Endothelial cell of umbilical vein (primary cell): ENCODE data around the gene RINL. TPM values are rescaled to one million over a fixed set of nuclear protein-coding genes. Genes with fewer than 3 reads are reported as not detected.

Source experiments
- BruUV-seq: library from RNA; stranded (reverse); fragments of 400-500 nt; replicated peaks from 2 replicates; lab custom pipeline; 2021; lab: Mats Ljungman, UMichigan
- CTCF ChIA-PET: fragments of 300-600, 350-600 bp; sonication (Branson Sonifier 250); formaldehyde crosslinking; loops from one replicate; lab custom pipeline; 2021; ENCODE audit warnings: antibody characterized with exemption, inconsistent platforms; lab: Charles Lee
- POLR2A ChIA-PET: fragments of 300-600, 350-600 bp; sonication (Branson Sonifier 250); formaldehyde crosslinking; loops from one replicate; lab custom pipeline; 2021; ENCODE audit warnings: antibody characterized with exemption, inconsistent platforms; lab: Charles Lee
- DNase-seq: peaks from one replicate; pipeline ENCODE4 v3.0.0-alpha.2; 2011; ENCODE audit warnings: low read depth, low spot score
- FAIRE-seq: peaks from 2 replicates; lab custom pipeline; 2011; peaks lifted over from hg19 to GRCh38; lab: Jason Lieb, UNC
- H2AFZ ChIP-seq: 2 replicates; pipeline ENCODE4 v1.6.0; 2012; ENCODE audit warnings: low read depth, low read length, control low read depth, inconsistent platforms
- H3K27ac ChIP-seq: 2 replicates; pipeline ENCODE4 v1.5.1; 2011; ENCODE audit warnings: low read depth, mild to moderate bottlenecking, control low read depth, low read length, moderate library complexity; ENCODE audit not compliant: insufficient read depth
- H3K27me3 ChIP-seq, 2 experiments: 2 replicates each; pipeline versions ENCODE4 v1.6.0 to v1.6.1; 2011; ENCODE audit warnings: low read length in 2 of 2, mixed read lengths in 1 of 2; ENCODE audit not compliant: control insufficient read depth in 2 of 2, insufficient read depth in 2 of 2
- H3K36me3 ChIP-seq, 2 experiments: 2 replicates in 1 of 2; 3 replicates in 1 of 2; pipeline ENCODE4 v1.5.1; 2011; ENCODE audit warnings: low read length in 2 of 2, mild to moderate bottlenecking in 1 of 2, moderate library complexity in 1 of 2; ENCODE audit not compliant: control insufficient read depth in 2 of 2, insufficient read depth in 2 of 2; ENCODE audit errors: extremely low read depth in 1 of 2
- H3K4me1 ChIP-seq: 3 replicates; pipeline ENCODE4 v1.5.1; 2011; ENCODE audit warnings: mild to moderate bottlenecking, low read length; ENCODE audit not compliant: control insufficient read depth, insufficient read depth; ENCODE audit errors: extremely low read depth
- H3K4me2 ChIP-seq: 2 replicates; pipeline ENCODE4 v1.6.1; 2011; ENCODE audit warnings: low read length, control low read depth, mixed read lengths; ENCODE audit not compliant: insufficient read depth
- H3K4me3 ChIP-seq, 3 experiments: fragments of 200-600 bp in 1 of 3; sonication (generic), shearing (Covaris generic) in 1 of 3; replicated peaks in 1 of 3; 2 replicates each; pipeline ENCODE4 v1.5.1; 2011 to 2016; ENCODE audit warnings: control low read depth in 3 of 3, low read length in 3 of 3, mild to moderate bottlenecking in 2 of 3, inconsistent platforms in 1 of 3, low read depth in 1 of 3, moderate library complexity in 1 of 3; ENCODE audit not compliant: insufficient read depth in 1 of 3
- H3K79me2 ChIP-seq: 2 replicates; pipeline ENCODE4 v1.6.0; 2012; ENCODE audit warnings: low read length, inconsistent platforms; ENCODE audit not compliant: control insufficient read depth, insufficient read depth
- H3K9ac ChIP-seq: replicated peaks from 2 replicates; pipeline ENCODE3; 2011; ENCODE audit warnings: low read length, control low read depth; ENCODE audit not compliant: insufficient read depth; ENCODE audit errors: extremely low read depth
- H3K9me1 ChIP-seq: replicated peaks from 3 replicates; pipeline ENCODE4 v1.6.0; 2011; ENCODE audit warnings: mild to moderate bottlenecking, low read length; ENCODE audit not compliant: control insufficient read depth, insufficient read depth; ENCODE audit errors: extremely low read depth
- H3K9me3 ChIP-seq: replicated peaks from 2 replicates; pipeline ENCODE4 v1.5.1; 2012; ENCODE audit warnings: low read length, inconsistent platforms; ENCODE audit not compliant: control insufficient read depth, insufficient read depth
- H4K20me1 ChIP-seq: replicated peaks from 2 replicates; pipeline ENCODE3; 2011; ENCODE audit warnings: mild to moderate bottlenecking, low read length; ENCODE audit not compliant: control insufficient read depth, insufficient read depth; ENCODE audit errors: extremely low read depth
- EZH2 ChIP-seq: IDR thresholded peaks from 2 replicates; pipeline ENCODE4 v1.6.1; 2012; ENCODE audit warnings: borderline replicate concordance, low read depth, mild to moderate bottlenecking, moderate library complexity, low read length, inconsistent platforms; ENCODE audit not compliant: severe bottlenecking
- FOS ChIP-seq: IDR thresholded peaks from 2 replicates; pipeline ENCODE4 v1.6.1; 2011; ENCODE audit warnings: mild to moderate bottlenecking, low read length, moderate library complexity, borderline replicate concordance; ENCODE audit not compliant: insufficient read depth
- GATA2 ChIP-seq: IDR thresholded peaks from 2 replicates; pipeline ENCODE4 v1.7.0; 2011; ENCODE audit warnings: low read depth, mild to moderate bottlenecking, moderate library complexity, mixed read lengths, low read length; ENCODE audit not compliant: insufficient read length, insufficient read depth
- JUN ChIP-seq: IDR thresholded peaks from 2 replicates; pipeline ENCODE4 v1.6.1; 2011; ENCODE audit warnings: borderline replicate concordance, low read depth; ENCODE audit not compliant: insufficient read length, insufficient read depth
- MYC ChIP-seq: IDR thresholded peaks from one replicate; pipeline ENCODE4 v1.6.1; 2011; ENCODE audit warnings: mild to moderate bottlenecking, low read depth, low read length
- POLR2A ChIP-seq: IDR thresholded peaks from 2 replicates; pipeline ENCODE4 v1.6.1; 2012; ENCODE audit warnings: low read depth, mild to moderate bottlenecking, control low read depth, low read length
- POLR2AphosphoS5 ChIP-seq: IDR thresholded peaks from 2 replicates; pipeline ENCODE4 v1.6.1; 2012; ENCODE audit warnings: low read depth, mild to moderate bottlenecking, control low read depth, low read length, moderate library complexity; ENCODE audit not compliant: insufficient read depth
- dilution Hi-C: fragments of 300-500 bp; cut with MboI; formaldehyde crosslinking; loops from one replicate; pipeline ENCODE4 v1.15.0; 2019; ENCODE audit warnings: low sequenced_read_pairs; ENCODE audit not compliant: extremely low pct_ligation_motif_present
- intact Hi-C: fragments of 100-400 bp; cut with micrococcal nuclease; formaldehyde crosslinking; loops from one replicate; pipeline ENCODE4 v1.10.0; 2022
- polyA plus RNA-seq, 4 experiments: library from polyadenylated mRNA; depleted of rRNA in 3 of 4; stranded (reverse) in 3 of 4; unstranded in 1 of 4; fragments of >200 nt; gene quantifications; 2 replicates each; pipeline versions ENCODE4 v1.2.1 to v1.2.3, GENCODE V29; 2011 to 2012; ENCODE audit warnings: missing spikeins in 1 of 4
- total RNA-seq: library from RNA; stranded (reverse); gene quantifications from 2 replicates; pipeline ENCODE4 v1.2.3, GENCODE V29; 2021
- TF ChIP-seq, protein P1 (sequence below), 2 donors: IDR thresholded peaks; 1 replicate in 1 of 2; 2 replicates in 1 of 2; pipeline ENCODE4 v1.5.1; 2011; ENCODE audit warnings: low read length in 2 of 2, mild to moderate bottlenecking in 2 of 2, moderate library complexity in 2 of 2, control low read depth in 1 of 2, inconsistent platforms in 1 of 2, low read depth in 1 of 2; ENCODE audit not compliant: insufficient read depth in 1 of 2; ENCODE audit errors: extremely low read depth in 1 of 2
- TF ChIP-seq, protein P2 (sequence below): IDR thresholded peaks from 2 replicates; pipeline ENCODE4 v1.6.1; 2011; ENCODE audit not compliant: insufficient read depth, insufficient read length

Gene RINL
- total and polyA plus RNA-seq, 2 donors (not counting 3 experiments of a cell fraction or from before 2014, with no cell fraction given): 5.3 to 10.1 TPM

DNA sequence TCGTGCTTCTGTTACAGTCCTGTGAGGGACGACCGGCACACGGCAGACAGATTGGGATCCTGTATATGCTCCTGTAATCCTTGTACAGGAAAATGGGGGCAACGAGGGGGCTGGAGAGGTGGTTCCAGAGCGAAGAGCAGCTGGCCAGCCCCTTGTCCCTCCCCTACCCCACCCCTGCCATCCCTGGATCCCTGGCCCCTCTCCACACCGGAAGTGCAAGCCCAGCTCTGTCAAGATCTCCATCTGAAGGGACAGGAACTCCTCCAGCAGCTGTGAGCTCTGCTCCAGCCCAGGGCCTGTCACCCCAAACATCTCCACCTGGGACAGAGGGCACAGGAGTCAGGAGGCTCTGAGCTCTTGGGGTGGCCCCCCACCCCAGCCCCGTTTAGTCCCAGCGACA is 39.4 kb upstream of the RINL start:
- Histone ChIP-seq H3K4me1 (no peaks in the 10 kb centered on the region), H3K4me3 (no peak overlapping the region), H3K9ac (no peak overlapping the region), H3K9me1 (no peaks in the 10 kb centered on the region), H3K79me2 (no peaks in the 10 kb centered on the region), H3K9me3 (no peaks in the 10 kb centered on the region), H3K27ac (no peak overlapping the region), H2AFZ (no peak overlapping the region), H4K20me1 (no peaks in the 10 kb centered on the region), H3K4me2 (no peak overlapping the region), H3K27me3 (no peaks in the 10 kb centered on the region), H3K36me3 (no peaks in the 10 kb centered on the region)
- FAIRE-seq (no peak), DNase-seq (no peak)
- dilution Hi-C loops: no loop called here
- no TSS peak for BruUV-seq
- TF ChIP-seq, protein P1, sequence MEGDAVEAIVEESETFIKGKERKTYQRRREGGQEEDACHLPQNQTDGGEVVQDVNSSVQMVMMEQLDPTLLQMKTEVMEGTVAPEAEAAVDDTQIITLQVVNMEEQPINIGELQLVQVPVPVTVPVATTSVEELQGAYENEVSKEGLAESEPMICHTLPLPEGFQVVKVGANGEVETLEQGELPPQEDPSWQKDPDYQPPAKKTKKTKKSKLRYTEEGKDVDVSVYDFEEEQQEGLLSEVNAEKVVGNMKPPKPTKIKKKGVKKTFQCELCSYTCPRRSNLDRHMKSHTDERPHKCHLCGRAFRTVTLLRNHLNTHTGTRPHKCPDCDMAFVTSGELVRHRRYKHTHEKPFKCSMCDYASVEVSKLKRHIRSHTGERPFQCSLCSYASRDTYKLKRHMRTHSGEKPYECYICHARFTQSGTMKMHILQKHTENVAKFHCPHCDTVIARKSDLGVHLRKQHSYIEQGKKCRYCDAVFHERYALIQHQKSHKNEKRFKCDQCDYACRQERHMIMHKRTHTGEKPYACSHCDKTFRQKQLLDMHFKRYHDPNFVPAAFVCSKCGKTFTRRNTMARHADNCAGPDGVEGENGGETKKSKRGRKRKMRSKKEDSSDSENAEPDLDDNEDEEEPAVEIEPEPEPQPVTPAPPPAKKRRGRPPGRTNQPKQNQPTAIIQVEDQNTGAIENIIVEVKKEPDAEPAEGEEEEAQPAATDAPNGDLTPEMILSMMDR (IDR thresholded peaks at IDR 0.05; ENCODE audit: extremely low read depth in 1 of 2, insufficient read depth in 1 of 2, low read depth in 1 of 2, low read length in 2 of 2): no peak
- TF ChIP-seq POLR2A (no peak), EZH2 (no peak), MYC (no peak), POLR2AphosphoS5 (no peak), GATA2 (no peak), FOS (no peak), JUN (no peak)
- TF ChIP-seq, protein P2, sequence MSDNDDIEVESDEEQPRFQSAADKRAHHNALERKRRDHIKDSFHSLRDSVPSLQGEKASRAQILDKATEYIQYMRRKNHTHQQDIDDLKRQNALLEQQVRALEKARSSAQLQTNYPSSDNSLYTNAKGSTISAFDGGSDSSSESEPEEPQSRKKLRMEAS: no peak
- POLR2A ChIA-PET: interaction anchor here (0.7 kb wide), 1 partner anchor 263 kb away, joined by 5 read pairs; no protein-coding TSS in a partner anchor
- CTCF ChIA-PET: interaction anchor here (0.6 to 0.8 kb wide), 2 partner anchors 13 to 682 kb away, joined by 3 to 4 read pairs; partner anchors contain the start of genes MRPS12 and SARS2
- intact Hi-C loops: no loop called here
